AG08395 (cell line): ENCODE results near the gene SSBP2.

Experiments used
- DNase-seq: peaks from one replicate; pipeline ENCODE4 v3.0.0; 2012; ENCODE audit warnings: mixed read lengths, low spot score

SSBP2 gene

DNA sequence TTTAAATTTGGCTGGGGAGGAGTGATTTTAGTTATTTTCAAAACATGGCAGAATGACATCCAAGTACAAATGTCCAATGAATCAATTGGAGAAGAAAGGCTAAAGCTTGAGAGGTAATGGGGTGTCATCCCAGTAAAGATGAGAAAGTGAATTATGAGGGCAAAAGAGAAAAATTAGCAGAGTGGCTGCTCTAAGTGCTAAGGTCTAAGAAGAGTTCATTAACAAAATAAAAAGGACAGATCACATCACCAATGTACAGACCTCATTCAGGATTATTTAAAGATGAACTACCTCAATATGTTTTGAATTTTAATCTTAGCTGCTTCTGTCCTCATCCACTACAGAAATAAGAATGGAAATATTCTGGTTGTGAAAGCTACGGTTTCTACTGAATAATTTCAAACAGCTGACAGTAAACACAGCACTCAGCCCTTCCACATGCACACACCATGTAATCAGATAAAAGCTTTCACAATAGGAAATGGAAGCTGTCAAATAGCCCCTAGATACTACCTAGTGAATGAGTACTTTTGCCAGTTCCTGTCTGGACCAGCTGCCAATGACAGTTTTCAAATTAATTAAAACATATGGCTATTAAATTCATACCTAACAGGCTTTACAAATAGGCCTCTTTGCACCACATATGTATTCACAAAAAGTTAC, 171.5 kb downstream of the SSBP2 start:
- DNase-seq: peak; percentile 7

- no peak for DNase-seq
These were observed 173.8 kb downstream of the SSBP2 start for GRCh38 chr5:81577091-81577490.

DNA sequence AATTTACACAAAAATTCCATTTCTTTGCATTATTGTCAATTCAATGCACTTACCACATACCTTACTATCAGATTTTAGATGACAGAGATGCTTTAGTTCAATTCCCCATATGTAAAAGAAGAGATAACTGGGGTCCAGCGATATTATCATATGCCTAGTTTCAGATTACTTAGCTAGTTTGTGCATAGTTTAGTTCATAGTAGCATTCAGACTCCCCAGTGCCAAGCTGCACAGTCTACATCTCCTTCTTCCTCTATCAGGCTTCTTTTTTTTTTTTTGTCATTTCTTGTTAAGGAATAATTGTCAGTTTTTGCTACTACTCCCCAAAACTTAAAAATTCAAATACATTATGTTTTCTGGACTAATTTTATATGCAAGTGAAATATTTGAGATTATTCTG, 175.0 kb downstream of the SSBP2 start:
- DNase-seq: no peak

DNA sequence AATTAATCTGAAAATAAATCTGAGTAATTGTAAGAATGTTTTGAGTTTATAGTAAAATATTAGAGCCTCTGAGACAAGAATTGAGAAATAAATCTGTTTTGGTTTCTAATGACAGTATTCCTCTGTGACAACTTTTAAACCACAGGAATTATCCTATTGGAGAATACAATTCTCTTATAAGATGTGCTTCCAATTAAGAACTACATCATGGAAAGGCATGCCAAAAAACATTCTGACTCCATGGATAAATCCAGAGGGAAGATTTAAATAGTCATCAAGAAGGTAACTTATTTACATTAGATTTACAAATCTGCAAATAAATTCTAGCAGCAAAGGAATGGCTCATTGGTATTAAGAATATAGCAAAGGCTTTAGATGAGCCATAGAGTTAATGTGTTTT, 178.7 kb downstream of the SSBP2 start:
- peak; percentile 15 for DNase-seq

DNA sequence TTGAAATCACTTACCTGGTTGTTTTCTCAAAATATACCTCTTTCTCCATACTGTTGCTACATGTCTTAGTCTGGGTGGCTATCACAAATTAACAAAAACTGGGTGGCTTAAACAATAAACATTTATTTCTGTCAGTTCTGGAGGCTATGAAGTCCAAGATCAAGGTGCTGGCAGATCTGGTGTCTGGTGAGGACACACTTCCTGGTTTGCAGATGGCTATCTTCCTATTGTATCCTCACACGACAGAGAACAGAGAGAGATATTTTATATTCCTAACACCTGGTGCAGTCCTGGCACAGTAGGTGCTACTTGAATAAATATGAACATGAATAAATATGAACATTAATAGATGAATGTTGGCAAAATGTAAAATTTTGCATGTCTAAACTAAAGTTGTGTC, 192.7 kb downstream of the SSBP2 start:
- no peak for DNase-seq

DNA sequence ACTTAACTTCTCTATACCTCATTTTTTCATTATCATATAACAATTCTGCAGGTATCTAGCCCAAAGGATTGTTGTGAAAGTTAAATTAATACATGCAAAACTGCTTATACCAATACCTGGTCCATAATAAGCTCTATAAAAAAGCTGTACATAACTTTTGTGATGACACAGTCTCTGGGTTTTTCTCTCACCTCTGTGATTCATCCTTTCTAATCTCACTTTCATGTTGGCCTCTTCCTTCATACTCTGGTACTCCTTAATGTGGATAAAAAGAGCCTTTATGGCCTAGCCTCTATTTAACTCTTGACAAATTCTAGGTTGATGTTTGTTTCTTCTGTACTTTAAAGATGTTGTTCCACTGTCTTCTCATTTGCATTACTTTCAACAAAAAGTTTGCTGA, 194.1 kb downstream of the SSBP2 start:
- DNase-seq: no peak

GRCh38 chr5:81555865-81556264, 195.0 kb downstream of the SSBP2 start:
- DNase-seq: no peak

DNA sequence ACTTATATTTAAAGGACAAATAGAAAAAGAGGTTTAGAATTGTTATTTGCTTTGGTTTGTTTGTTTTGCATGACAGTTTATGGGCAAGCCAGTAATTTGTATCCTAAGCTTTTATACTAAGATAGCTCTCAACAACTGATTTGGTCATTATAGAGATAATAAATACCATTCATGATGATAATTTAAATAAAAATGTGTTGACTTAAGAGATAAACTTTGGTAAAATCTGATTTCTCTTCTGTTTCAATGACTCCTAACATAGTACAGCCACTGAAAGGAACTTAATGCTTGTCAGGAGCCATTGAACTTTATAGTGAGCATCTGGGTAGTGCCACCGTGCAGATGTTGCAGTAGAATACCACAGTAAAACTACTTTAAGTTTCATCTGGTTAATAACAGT, 196.2 kb downstream of the SSBP2 start:
- no peak for DNase-seq

DNA sequence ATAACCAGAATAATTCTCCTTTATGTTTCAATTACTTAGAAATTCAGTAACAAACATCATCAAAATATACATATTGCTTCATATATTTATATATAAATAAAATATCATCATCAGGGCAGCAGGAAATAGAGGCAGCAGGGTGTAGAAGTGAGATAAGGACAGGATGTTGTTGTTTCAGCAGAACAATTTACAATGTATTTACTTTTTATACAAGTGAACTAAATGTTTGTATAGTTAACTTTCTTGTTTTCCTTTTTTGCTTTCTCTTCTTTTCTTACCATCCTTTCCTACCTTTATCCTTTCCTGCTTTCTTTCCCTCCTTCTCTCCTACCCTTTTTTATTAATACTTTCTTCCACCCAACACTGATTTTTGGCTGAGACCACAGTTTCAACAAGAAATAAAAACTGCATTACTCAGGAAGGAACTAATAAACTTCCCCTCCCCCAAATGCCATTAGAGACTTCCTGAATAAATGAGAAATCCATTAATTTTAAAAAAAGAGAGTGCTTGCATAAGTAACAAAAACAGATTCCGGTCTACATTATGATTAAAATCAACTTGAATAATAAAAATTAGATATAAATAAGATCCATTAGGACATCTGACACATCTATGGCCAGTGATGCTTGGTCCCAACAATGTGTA, 197.2 kb downstream of the SSBP2 start:
- no peak for DNase-seq

GRCh38 chr5:81552852-81553566, 197.9 kb downstream of the SSBP2 start:
- no peak for DNase-seq

GRCh38 chr5:81549123-81549522, 201.8 kb downstream of the SSBP2 start:
- no peak for DNase-seq

GRCh38 chr5:81547001-81547400, 203.9 kb downstream of the SSBP2 start:
- no peak for DNase-seq

DNA sequence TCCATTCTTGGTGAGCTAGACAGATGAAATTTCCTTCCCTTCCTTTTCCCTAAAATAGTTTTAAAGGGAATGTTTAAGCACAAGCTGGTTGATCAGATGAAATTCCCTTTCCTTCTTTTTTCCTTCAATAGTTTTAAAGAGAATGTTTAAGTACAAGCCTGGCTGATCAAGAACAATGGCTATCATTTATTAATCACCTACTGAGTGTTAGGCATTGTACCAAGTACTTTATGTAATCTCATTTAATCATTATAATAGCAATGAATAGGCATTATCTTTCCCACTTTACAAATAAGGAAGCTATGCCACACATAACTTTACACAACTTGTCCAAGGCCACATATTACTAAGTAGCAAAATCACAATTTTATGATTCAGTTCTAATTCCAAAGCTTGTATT, 205.0 kb downstream of the SSBP2 start:
- DNase-seq: no peak

DNA sequence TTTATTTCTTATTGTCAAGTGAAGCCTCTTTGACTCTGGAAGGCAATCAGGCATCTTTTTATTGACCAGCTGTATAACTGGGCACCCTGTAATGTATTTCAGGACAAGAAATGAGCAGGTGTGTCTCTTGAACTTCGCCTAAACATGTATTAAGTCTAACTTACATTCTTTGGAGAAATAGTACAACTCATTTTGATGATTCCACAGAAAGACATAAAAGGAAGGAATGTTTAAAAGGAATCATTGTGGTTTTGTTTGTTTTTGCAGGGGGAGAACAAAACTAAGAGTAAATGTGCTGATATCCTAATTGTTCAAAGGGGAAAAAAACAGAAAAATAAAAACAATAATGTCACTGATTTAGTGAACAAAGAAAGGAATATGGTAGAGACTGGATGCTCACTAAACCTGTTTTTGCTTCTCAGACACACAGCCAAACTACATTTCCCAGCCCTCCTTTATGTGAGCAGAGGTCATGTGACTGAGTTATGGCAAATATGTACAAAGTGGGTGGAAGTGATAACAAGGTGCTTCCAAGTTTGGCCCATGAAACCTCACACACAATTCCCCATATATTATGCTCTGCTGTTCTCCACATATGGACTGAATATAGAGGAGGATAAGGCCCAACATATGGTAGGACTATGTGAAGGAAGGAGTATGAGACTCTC, 206.4 kb downstream of the SSBP2 start:
- no peak for DNase-seq

GRCh38 chr5:81542242-81542641, 208.7 kb downstream of the SSBP2 start:
- DNase-seq: no peak

DNA sequence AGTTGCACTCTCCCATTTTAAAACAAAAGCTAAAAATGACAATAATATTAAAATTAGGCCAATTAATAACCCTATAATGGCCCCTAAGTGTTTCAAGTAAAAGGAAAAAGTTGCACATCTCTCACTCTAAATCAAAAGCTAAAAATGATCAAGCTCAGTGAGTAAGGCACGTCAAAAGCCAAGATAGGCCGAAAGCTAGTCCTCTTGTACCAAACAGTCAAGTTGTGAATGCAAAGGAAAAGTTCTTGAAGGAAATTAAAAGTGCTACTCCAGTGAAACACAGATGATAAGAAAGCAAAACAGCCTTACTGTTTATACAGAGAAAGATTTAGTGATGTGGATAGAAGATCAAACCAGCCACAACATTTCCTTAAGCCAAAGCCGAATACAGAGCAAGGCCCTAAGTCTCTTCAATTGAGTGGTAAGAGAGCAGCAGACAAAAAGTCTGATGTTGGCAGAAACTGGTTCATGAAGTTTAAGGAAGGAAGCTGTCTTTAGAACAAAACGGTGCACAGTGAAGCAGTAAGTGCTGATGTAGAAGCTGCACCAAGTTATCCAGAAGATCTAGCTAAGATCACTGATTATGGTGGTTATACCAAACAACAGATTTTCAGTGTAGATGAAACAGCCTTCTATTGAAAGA, 212.9 kb downstream of the SSBP2 start:
- no peak for DNase-seq

- DNase-seq: no peak
These were observed 216.5 kb downstream of the SSBP2 start for GRCh38 chr5:81534441-81534840.

- DNase-seq: no peak
These were observed 217.1 kb downstream of the SSBP2 start for GRCh38 chr5:81533629-81534405.

DNA sequence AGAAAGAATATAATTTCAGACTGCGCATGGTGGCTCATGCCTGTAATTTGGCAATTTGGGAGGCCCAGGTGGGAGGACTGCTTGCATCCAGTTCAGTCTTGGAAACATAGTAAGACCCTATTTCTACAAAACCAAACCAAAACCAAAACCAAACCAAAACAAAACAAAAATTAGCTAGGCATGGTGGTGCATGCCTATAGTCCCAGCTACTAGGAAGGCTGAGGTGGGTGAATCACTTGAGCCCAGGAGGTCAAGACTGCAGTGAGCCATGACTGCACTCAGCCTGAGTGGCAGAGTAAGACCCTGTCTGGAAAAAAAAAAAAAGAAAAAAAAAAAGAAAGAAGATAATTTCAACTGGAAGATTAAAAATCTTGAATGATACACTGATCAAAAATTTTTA, 220.0 kb downstream of the SSBP2 start:
- DNase-seq: no peak

GRCh38 chr5:81525690-81526089, 225.2 kb downstream of the SSBP2 start:
- no peak for DNase-seq

DNA sequence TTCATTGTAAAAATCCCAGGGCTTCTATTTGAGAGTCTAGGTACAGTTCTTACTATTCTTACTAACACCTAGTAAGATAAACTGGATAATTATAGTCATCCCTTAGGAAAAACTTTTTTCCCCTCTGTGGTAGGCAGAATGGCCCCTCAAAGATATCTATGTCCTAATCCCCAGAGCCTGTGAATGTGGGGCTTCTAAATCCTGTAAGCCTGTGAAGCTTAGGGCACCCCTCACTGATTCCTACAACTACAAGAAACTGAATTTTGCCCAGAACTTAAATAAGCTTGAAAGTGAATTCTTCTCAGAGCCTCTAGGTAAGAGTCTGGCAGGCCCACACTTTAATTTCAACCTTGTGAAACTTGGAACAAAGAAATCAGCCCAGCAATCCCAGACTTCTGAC, 226.9 kb downstream of the SSBP2 start:
- DNase-seq: no peak

- DNase-seq: no peak
These were observed 228.3 kb downstream of the SSBP2 start for GRCh38 chr5:81522571-81522970.
